K562 (cell line): ENCODE results near the gene SYNE2. TPM values are rescaled to one million over a fixed set of nuclear protein-coding genes. Genes with fewer than 3 reads are reported as not detected.

Experiments
- ATAC-seq: fragments of 200-7000 bp; cut with Tn5 transposase; 3 replicates; pipeline ENCODE4 v1.9.1; 2020; ENCODE audit warnings: moderate library complexity
- BruUV-seq: library from RNA; stranded (reverse); fragments of 400-500 nt; replicated peaks from 2 replicates; lab custom pipeline; 2021; lab: Mats Ljungman, UMichigan
- CTCF ChIA-PET: fragments of 300-600 bp; formaldehyde crosslinking; extraction: SDS; loops from one replicate; lab custom pipeline; 2021; ENCODE audit warnings: low intra/inter-chr PET ratio; lab: Yijun Ruan, JAX
- POLR2A ChIA-PET: fragments of 300-600, 350-650 bp; sonication (Branson Sonifier 250); formaldehyde crosslinking; extraction: SDS; loops from one replicate; lab custom pipeline; 2021; ENCODE audit warnings: antibody characterized with exemption, inconsistent platforms; lab: Yijun Ruan, JAX
- DNase-seq, 4 experiments: peaks; one replicate each; pipeline versions ENCODE4 v3.0.0 to v3.0.0-alpha.2; 2011 to 2018; ENCODE audit warnings: low spot score in 3 of 4, mixed read lengths in 3 of 4; ENCODE audit errors: extremely low read depth in 1 of 4
- FAIRE-seq: peaks from 2 replicates; lab custom pipeline; 2011; peaks lifted over from hg19 to GRCh38; lab: Jason Lieb, UNC
- H2AFZ ChIP-seq: 2 replicates; pipeline ENCODE4 v1.6.0; 2011; ENCODE audit warnings: low read depth, low read length, control low read depth, inconsistent platforms
- H3K27ac ChIP-seq: fragments of 200-600 bp; 3 replicates; pipeline ENCODE4 v1.8.0; 2011; ENCODE audit warnings: low read depth, mild to moderate bottlenecking, control low read depth, inconsistent platforms, low read length, moderate library complexity, mixed read lengths; ENCODE audit errors: extremely low read depth
- H3K27me3 ChIP-seq, 2 experiments: fragments of 300-600 bp in 1 of 2; 2 replicates in 1 of 2; 3 replicates in 1 of 2; pipeline versions ENCODE4 v1.6.0 to v1.8.0; 2011; ENCODE audit warnings: inconsistent platforms in 2 of 2, low read length in 2 of 2, mild to moderate bottlenecking in 1 of 2, mixed read lengths in 1 of 2, moderate library complexity in 1 of 2; ENCODE audit not compliant: control insufficient read depth in 2 of 2, insufficient read depth in 2 of 2
- H3K36me3 ChIP-seq: fragments of 300-600 bp; 3 replicates; pipeline ENCODE4 v1.8.0; 2011; ENCODE audit warnings: mild to moderate bottlenecking, low read length, inconsistent platforms; ENCODE audit not compliant: control insufficient read depth, insufficient read depth
- H3K4me1 ChIP-seq, 2 experiments: fragments of 200-600 bp in 1 of 2; replicated peaks in 1 of 2; 2 replicates in 1 of 2; 3 replicates in 1 of 2; pipeline versions ENCODE4 v1.5.1 to v1.8.0; 2011; ENCODE audit warnings: inconsistent platforms in 2 of 2, low read length in 2 of 2, mild to moderate bottlenecking in 1 of 2, mixed read lengths in 1 of 2, moderate library complexity in 1 of 2; ENCODE audit not compliant: control insufficient read depth in 2 of 2, insufficient read depth in 2 of 2
- H3K4me2 ChIP-seq: 2 replicates; pipeline ENCODE4 v1.6.1; 2011; ENCODE audit warnings: low read length, control low read depth, inconsistent platforms, mixed read lengths; ENCODE audit not compliant: insufficient read depth
- H3K4me3 ChIP-seq: fragments of 200-600 bp; sonication (generic), shearing (Covaris generic); 2 replicates; pipeline ENCODE4 v1.5.1; 2016; ENCODE audit warnings: control low read depth, inconsistent platforms
- H3K79me2 ChIP-seq: fragments of 200-600 bp; 3 replicates; pipeline ENCODE4 v1.8.0; 2011; ENCODE audit warnings: low read length, inconsistent platforms; ENCODE audit not compliant: control insufficient read depth, insufficient read depth
- H3K9ac ChIP-seq, 2 experiments: 2 replicates each; pipeline versions ENCODE4 v1.6.0 to v1.6.1; 2011; ENCODE audit warnings: low read depth in 2 of 2, low read length in 2 of 2, control low read depth in 1 of 2, inconsistent platforms in 1 of 2, mild to moderate bottlenecking in 1 of 2, mixed read lengths in 1 of 2; ENCODE audit not compliant: insufficient read depth in 1 of 2
- H3K9me1 ChIP-seq: one replicate; pipeline ENCODE4 v1.6.0; 2011; ENCODE audit warnings: inconsistent platforms, mild to moderate bottlenecking, low read length, moderate library complexity; ENCODE audit not compliant: control insufficient read depth, insufficient read depth
- H3K9me3 ChIP-seq: replicated peaks from 2 replicates; pipeline ENCODE4 v1.5.1; 2011; ENCODE audit warnings: low read depth, low read length, inconsistent platforms; ENCODE audit not compliant: control insufficient read depth, insufficient read depth
- H4K20me1 ChIP-seq: replicated peaks from 2 replicates; pipeline ENCODE4 v1.6.1; 2011; ENCODE audit warnings: low read length, inconsistent platforms, mixed read lengths; ENCODE audit not compliant: control insufficient read depth, insufficient read depth
- ETV1 ChIP-seq: fragments of 450-650 bp; conservative IDR thresholded peaks from 2 replicates; pipeline ENCODE4 v1.6.1; 2016; ENCODE audit warnings: missing genetic modification characterization, control low read depth, low read depth, missing compliant biosample characterization
- MCM2 ChIP-seq: fragments of 450-650 bp; IDR thresholded peaks from 2 replicates; pipeline ENCODE4 v1.6.1; 2017; ENCODE audit warnings: low read depth, mild to moderate bottlenecking
- MTA2 ChIP-seq: fragments of 450-650 bp; IDR thresholded peaks from 2 replicates; pipeline ENCODE4 v1.6.1; 2016; ENCODE audit warnings: low read depth
- NONO ChIP-seq, 2 experiments: fragments of 200-400 bp in 1 of 2; fragments of 450-650 bp in 1 of 2; formaldehyde crosslinking in 1 of 2; IDR thresholded peaks; 2 replicates each; pipeline ENCODE4 v1.6.1; 2017; ENCODE audit warnings: low read depth in 2 of 2, mild to moderate bottlenecking in 2 of 2, moderate library complexity in 2 of 2, low read length in 1 of 2
- NR1H2 ChIP-seq: sonication (generic); formaldehyde crosslinking; IDR thresholded peaks from 2 replicates; pipeline ENCODE4 v1.4.0; 2020; ENCODE audit warnings: mild to moderate bottlenecking, missing genetic modification reagents
- POU5F1 ChIP-seq: fragments of 150-350 bp; IDR thresholded peaks from 2 replicates; pipeline ENCODE4 v1.6.1; 2014; ENCODE audit warnings: borderline replicate concordance, low read length, low read depth, mild to moderate bottlenecking; ENCODE audit not compliant: partially characterized antibody
- RBM17 ChIP-seq: fragments of 200-400 bp; formaldehyde crosslinking; IDR thresholded peaks from 2 replicates; pipeline ENCODE4 v1.6.1; 2017; ENCODE audit warnings: low read depth, mild to moderate bottlenecking, low read length, borderline replicate concordance
- RBM25 ChIP-seq: fragments of 200-400 bp; formaldehyde crosslinking; IDR thresholded peaks from 2 replicates; pipeline ENCODE4 v1.6.1; 2018; ENCODE audit warnings: low read length, low read depth, moderate library complexity; ENCODE audit not compliant: severe bottlenecking
- RUNX1 ChIP-seq: sonication (generic); IDR thresholded peaks from 2 replicates; pipeline ENCODE4 v1.6.1; 2016; ENCODE audit warnings: antibody characterized with exemption, low read depth
- SMAD1 ChIP-seq: fragments of 150-350 bp; IDR thresholded peaks from 2 replicates; pipeline ENCODE4 v1.6.1; 2014; ENCODE audit warnings: low read length, low read depth; ENCODE audit not compliant: partially characterized antibody
- SP1 ChIP-seq: sonication (generic); formaldehyde crosslinking; IDR thresholded peaks from 2 replicates; pipeline ENCODE4 v1.8.1; 2022; ENCODE audit warnings: mild to moderate bottlenecking, missing genetic modification reagents
- TAF9B ChIP-seq: fragments of 450-650 bp; IDR thresholded peaks from 2 replicates; pipeline ENCODE4 v1.6.1; 2018; ENCODE audit warnings: mild to moderate bottlenecking; ENCODE audit not compliant: partially characterized antibody
- TRIM24 ChIP-seq, 2 experiments: fragments of 450-650 bp; IDR thresholded peaks; 2 replicates each; pipeline ENCODE4 v1.6.1; 2016
- ZNF785 ChIP-seq: fragments of 250-450 bp; sonication (Bioruptor Pico); IDR thresholded peaks from 2 replicates; pipeline ENCODE4 v1.4.0; 2020; ENCODE audit warnings: mild to moderate bottlenecking
- WGBS: fragments of 100-300 bp; shearing (Covaris generic); methylation state at CpG from one replicate; pipeline ENCODE4 v1.1.6; 2016; ENCODE audit warnings: low coverage, mixed read lengths; ENCODE audit not compliant: insufficient coverage; ENCODE audit errors: missing lambda C conversion rate; 5-methylcytosine and 5-hydroxymethylcytosine counted together
- in situ Hi-C: fragments of 300-500 bp; cut with MboI; formaldehyde crosslinking; loops from 4 replicates; pipeline ENCODE4 v1.15.0; 2018; ENCODE audit warnings: inconsistent platforms, mixed read lengths
- intact Hi-C: fragments of 100-400 bp; cut with micrococcal nuclease; formaldehyde crosslinking; loops from 2 replicates; pipeline ENCODE4 v1.14.2; 2022
- polyA plus RNA-seq, 8 experiments: library from polyadenylated mRNA; depleted of rRNA in 4 of 8; stranded (reverse) in 5 of 8; unstranded in 3 of 8; fragments of >200 nt; fragmentation: Nextera tagmentation in 2 of 8; fragmentation: Illumina TruSeq in 1 of 8; extraction: Ambion mirVana in 2 of 8; extraction: Trizol in 1 of 8; gene quantifications; 2 replicates each; pipeline versions ENCODE4 v1.2.1 to v1.2.3, GENCODE V29; 2011 to 2014; ENCODE audit warnings: inconsistent platforms in 1 of 8, missing spikeins in 1 of 8
- total RNA-seq, 7 experiments: library from RNA; depleted of rRNA in 6 of 7; stranded (reverse); fragments of >200 nt in 6 of 7; fragmentation: Illumina TruSeq in 2 of 7; extraction: Trizol in 2 of 7; gene quantifications; 2 replicates each; pipeline versions ENCODE4 v1.2.1 to v1.2.3, GENCODE V29; 2011 to 2021; ENCODE audit warnings: low replicate concordance in 1 of 7
- TF ChIP-seq, protein P1 (sequence below): fragments of 250-450 bp; sonication (Bioruptor Pico); IDR thresholded peaks from 2 replicates; pipeline ENCODE4 v1.8.0; 2022; ENCODE audit warnings: inconsistent platforms
- TF ChIP-seq, protein P2 (sequence below): sonication (generic); IDR thresholded peaks from 2 replicates; pipeline ENCODE4 v1.6.1; 2016
- TF ChIP-seq, protein P3 (sequence below): fragments of 250-450 bp; sonication (Bioruptor Pico); IDR thresholded peaks from 2 replicates; pipeline ENCODE4 v1.8.0; 2022; ENCODE audit warnings: inconsistent platforms, mild to moderate bottlenecking, moderate library complexity, borderline replicate concordance
- TF ChIP-seq, protein P4 (sequence below): fragments of 450-650 bp; IDR thresholded peaks from 2 replicates; pipeline ENCODE4 v1.6.1; 2017; ENCODE audit warnings: mild to moderate bottlenecking, moderate library complexity

SYNE2 gene
- total and polyA plus RNA-seq, 9 of the 15 experiments (the other 6 are each of a cell fraction or from before 2014, with no cell fraction given) = 0.06 to 0.53 (median 0.11) TPM

DNA sequence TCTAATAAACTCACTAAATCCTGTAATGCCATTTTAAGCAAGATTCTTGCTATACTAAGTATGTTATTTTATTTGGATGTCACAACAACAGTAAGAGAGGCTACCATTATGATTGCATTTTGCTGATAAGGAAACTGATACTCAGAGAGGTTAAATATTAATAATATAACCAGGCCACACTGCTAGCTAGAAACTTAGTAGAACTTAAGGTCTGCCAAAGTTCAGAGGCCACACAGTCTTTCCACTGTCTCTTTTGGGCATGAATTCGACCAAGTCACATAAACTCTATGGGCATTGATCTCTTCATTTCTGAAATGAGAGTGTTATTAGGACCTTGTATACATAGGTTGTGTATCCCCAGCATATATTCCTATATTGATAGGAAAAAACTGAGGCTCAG is 147.9 kb downstream of the SYNE2 start:
- intact Hi-C loops (no loop called here), in situ Hi-C loops (loop anchor here (25.0 kb wide), 1 partner anchor 312 kb away; no protein-coding TSS in a partner anchor)
- TF ChIP-seq MCM2 = no peak
- TF ChIP-seq, protein P1, sequence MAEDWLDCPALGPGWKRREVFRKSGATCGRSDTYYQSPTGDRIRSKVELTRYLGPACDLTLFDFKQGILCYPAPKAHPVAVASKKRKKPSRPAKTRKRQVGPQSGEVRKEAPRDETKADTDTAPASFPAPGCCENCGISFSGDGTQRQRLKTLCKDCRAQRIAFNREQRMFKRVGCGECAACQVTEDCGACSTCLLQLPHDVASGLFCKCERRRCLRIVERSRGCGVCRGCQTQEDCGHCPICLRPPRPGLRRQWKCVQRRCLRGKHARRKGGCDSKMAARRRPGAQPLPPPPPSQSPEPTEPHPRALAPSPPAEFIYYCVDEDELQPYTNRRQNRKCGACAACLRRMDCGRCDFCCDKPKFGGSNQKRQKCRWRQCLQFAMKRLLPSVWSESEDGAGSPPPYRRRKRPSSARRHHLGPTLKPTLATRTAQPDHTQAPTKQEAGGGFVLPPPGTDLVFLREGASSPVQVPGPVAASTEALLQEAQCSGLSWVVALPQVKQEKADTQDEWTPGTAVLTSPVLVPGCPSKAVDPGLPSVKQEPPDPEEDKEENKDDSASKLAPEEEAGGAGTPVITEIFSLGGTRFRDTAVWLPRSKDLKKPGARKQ = no peak
- no peak for TF ChIP-seq SMAD1
- TF ChIP-seq, protein P2, sequence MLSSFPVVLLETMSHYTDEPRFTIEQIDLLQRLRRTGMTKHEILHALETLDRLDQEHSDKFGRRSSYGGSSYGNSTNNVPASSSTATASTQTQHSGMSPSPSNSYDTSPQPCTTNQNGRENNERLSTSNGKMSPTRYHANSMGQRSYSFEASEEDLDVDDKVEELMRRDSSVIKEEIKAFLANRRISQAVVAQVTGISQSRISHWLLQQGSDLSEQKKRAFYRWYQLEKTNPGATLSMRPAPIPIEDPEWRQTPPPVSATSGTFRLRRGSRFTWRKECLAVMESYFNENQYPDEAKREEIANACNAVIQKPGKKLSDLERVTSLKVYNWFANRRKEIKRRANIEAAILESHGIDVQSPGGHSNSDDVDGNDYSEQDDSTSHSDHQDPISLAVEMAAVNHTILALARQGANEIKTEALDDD = no peak
- no peak for TF ChIP-seq ZNF785 (CRISPR knock-in tag)
- TF ChIP-seq TAF9B = no peak
- TF ChIP-seq NONO (IDR thresholded peaks at IDR 0.05; ENCODE audit: low read depth in 2 of 2, low read length in 1 of 2) = no peak
- TF ChIP-seq RUNX1 = no peak
- no peak for TF ChIP-seq ETV1 (tag)
- no peak for TF ChIP-seq NR1H2 (CRISPR knock-in tag)
- no peak for TF ChIP-seq RBM17
- no peak for TF ChIP-seq RBM25
- no peak for TF ChIP-seq MTA2
- TF ChIP-seq, protein P3, sequence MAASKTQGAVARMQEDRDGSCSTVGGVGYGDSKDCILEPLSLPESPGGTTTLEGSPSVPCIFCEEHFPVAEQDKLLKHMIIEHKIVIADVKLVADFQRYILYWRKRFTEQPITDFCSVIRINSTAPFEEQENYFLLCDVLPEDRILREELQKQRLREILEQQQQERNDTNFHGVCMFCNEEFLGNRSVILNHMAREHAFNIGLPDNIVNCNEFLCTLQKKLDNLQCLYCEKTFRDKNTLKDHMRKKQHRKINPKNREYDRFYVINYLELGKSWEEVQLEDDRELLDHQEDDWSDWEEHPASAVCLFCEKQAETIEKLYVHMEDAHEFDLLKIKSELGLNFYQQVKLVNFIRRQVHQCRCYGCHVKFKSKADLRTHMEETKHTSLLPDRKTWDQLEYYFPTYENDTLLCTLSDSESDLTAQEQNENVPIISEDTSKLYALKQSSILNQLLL = no peak
- TF ChIP-seq TRIM24 (IDR thresholded peaks at IDR 0.05) = no peak
- TF ChIP-seq POU5F1 = no peak
- TF ChIP-seq, protein P4, sequence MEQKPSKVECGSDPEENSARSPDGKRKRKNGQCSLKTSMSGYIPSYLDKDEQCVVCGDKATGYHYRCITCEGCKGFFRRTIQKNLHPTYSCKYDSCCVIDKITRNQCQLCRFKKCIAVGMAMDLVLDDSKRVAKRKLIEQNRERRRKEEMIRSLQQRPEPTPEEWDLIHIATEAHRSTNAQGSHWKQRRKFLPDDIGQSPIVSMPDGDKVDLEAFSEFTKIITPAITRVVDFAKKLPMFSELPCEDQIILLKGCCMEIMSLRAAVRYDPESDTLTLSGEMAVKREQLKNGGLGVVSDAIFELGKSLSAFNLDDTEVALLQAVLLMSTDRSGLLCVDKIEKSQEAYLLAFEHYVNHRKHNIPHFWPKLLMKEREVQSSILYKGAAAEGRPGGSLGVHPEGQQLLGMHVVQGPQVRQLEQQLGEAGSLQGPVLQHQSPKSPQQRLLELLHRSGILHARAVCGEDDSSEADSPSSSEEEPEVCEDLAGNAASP = no peak
- no peak for TF ChIP-seq SP1
- Histone ChIP-seq H4K20me1 (no peaks in the 10 kb centered on the region), H3K36me3 (no peaks in the 10 kb centered on the region), H3K9me3 (no peaks in the 10 kb centered on the region), H3K4me1 (no peaks in the 10 kb centered on the region), H3K9me1 (no peaks in the 10 kb centered on the region), H3K79me2 (no peaks in the 10 kb centered on the region), H2AFZ (no peak overlapping the region), H3K27me3 (no peaks in the 10 kb centered on the region; a peak in 1 of 5 replicates), H3K9ac (no peak overlapping the region), H3K4me3 (no peak overlapping the region), H3K4me2 (no peak overlapping the region), H3K27ac (no peak overlapping the region)
- no TSS peak for BruUV-seq
- 0% methylated on average over 1 of the region's 1 CpG for WGBS
- DNase-seq (no peak), ATAC-seq (no peak), FAIRE-seq (no peak)
- POLR2A ChIA-PET = no interaction called here
- CTCF ChIA-PET = no interaction called here
